Measurements from ENCODE around the gene ZMYND19.
"Not testable (repeated sequence)": the region's sequence is repeated elsewhere in the genome, so short reads cannot be mapped to it uniquely, and the experiment has no call there.

Gene ZMYND19

GRCh38 chr9:137553654-137554053 lies 36.7 kb downstream of the ZMYND19 start:
- DNase-seq, result not testable (repeated sequence)

- no peak for DNase-seq
These were observed 38.1 kb downstream of the ZMYND19 start for GRCh38 chr9:137552022-137552768.

- peak; percentile 94 for DNase-seq
These were observed 38.9 kb downstream of the ZMYND19 start, which contains the start of gene MRPL41 for GRCh38 chr9:137551264-137552021. TSS of gene MRPL41 (plus strand) at chr9:137551879. CDS start at chr9:137552082, 203 bp downstream.

- DNase-seq, result not testable (repeated sequence)
These were observed 39.4 kb downstream of the ZMYND19 start for GRCh38 chr9:137550958-137551263.

- peak; percentile 46 to 60 for DNase-seq
These were observed 40.1 kb downstream of the ZMYND19 start, which contains the start of gene PNPLA7 for GRCh38 chr9:137550231-137550621. TSS of gene PNPLA7 (minus strand) at chr9:137550402. CDS start at chr9:137550197, 205 bp downstream.

- no peak for DNase-seq
These were observed 42.4 kb downstream of the ZMYND19 start for GRCh38 chr9:137547687-137548543.

- DNase-seq, result no peak
These were observed 45.2 kb downstream of the ZMYND19 start for GRCh38 chr9:137545123-137545522.

- DNase-seq, result no peak
These were observed 46.0 kb downstream of the ZMYND19 start for GRCh38 chr9:137544176-137544760.

GRCh38 chr9:137543237-137543963 lies 46.9 kb downstream of the ZMYND19 start:
- DNase-seq, result no peak

GRCh38 chr9:137542486-137542885 lies 47.8 kb downstream of the ZMYND19 start:
- no peak for DNase-seq

- no peak for DNase-seq
These were observed 49.8 kb downstream of the ZMYND19 start for GRCh38 chr9:137540536-137540935.

GRCh38 chr9:137538058-137538457 lies 52.3 kb downstream of the ZMYND19 start:
- no peak for DNase-seq

GRCh38 chr9:137536594-137537131 lies 53.6 kb downstream of the ZMYND19 start:
- DNase-seq, result not testable (repeated sequence)

- no peak for DNase-seq
These were observed 55.2 kb downstream of the ZMYND19 start for GRCh38 chr9:137535120-137535428.

- no peak for DNase-seq
These were observed 55.8 kb downstream of the ZMYND19 start for GRCh38 chr9:137534256-137535119.

- DNase-seq, result not testable (repeated sequence)
These were observed 57.3 kb downstream of the ZMYND19 start for GRCh38 chr9:137532891-137533468.
